Measurements from ENCODE around the gene SUFU. TPM values are rescaled to one million over a fixed set of nuclear protein-coding genes. Genes with fewer than 3 reads are reported as not detected.

Gene SUFU
- total RNA-seq, 1 donor from 2014 or later, result 17.3 TPM

- Histone ChIP-seq H3K4me3 (no peak overlapping the region), H3K36me3 (peaks cover 0 to 1% of the 10 kb centered on the region in 2 donors), H3K27ac (peak overlapping the region; percentile 92 to 95), H3K9me3 (no peaks in the 10 kb centered on the region), H3K4me1 (peaks cover 55 to 83% of the 10 kb centered on the region in 2 donors), H3K27me3 (no peaks in the 10 kb centered on the region)
- no peak for TF ChIP-seq CTCF (IDR thresholded peaks at IDR 0.05)
- no peak for DNase-seq (ENCODE audit: low spot score in 2 of 2)
- intact Hi-C loops (cut with DNase I), result no loop called here
These were observed 121.2 kb downstream of the SUFU start for GRCh38 chr10:102624751-102625645.

- Histone ChIP-seq H3K4me3 (no peak overlapping the region), H3K4me1 (peaks cover 45 to 72% of the 10 kb centered on the region in 2 donors), H3K27me3 (no peaks in the 10 kb centered on the region), H3K36me3 (peaks cover 0 to 6% of the 10 kb centered on the region in 2 donors), H3K9me3 (no peaks in the 10 kb centered on the region), H3K27ac (peak overlapping the region; percentile 92 to 95)
- DNase-seq (ENCODE audit: low spot score in 2 of 2), result no peak
- no peak for TF ChIP-seq CTCF (IDR thresholded peaks at IDR 0.05)
- intact Hi-C loops (cut with DNase I), result no loop called here
These were observed 122.4 kb downstream of the SUFU start for GRCh38 chr10:102626026-102626685.

- TF ChIP-seq CTCF (IDR thresholded peaks at IDR 0.05), result no peak
- peaks cover 0 to 6% of the 10 kb centered on the region in 2 donors for H3K36me3 ChIP-seq
- peak overlapping the region; percentile 92 to 95 for H3K27ac ChIP-seq
- H3K4me3 ChIP-seq, result no peak overlapping the region
- no peak for DNase-seq (ENCODE audit: low spot score in 2 of 2)
- H3K9me3 ChIP-seq, result no peaks in the 10 kb centered on the region
- H3K4me1 ChIP-seq, result peaks cover 38 to 72% of the 10 kb centered on the region in 2 donors
- intact Hi-C loops (cut with DNase I), result no loop called here
- no peaks in the 10 kb centered on the region for H3K27me3 ChIP-seq
These were observed 123.5 kb downstream of the SUFU start for GRCh38 chr10:102627291-102627735.

- Histone ChIP-seq H3K9me3 (no peaks in the 10 kb centered on the region), H3K4me3 (no peak overlapping the region), H3K36me3 (peaks cover 0 to 6% of the 10 kb centered on the region in 2 donors), H3K4me1 (peaks cover 40 to 75% of the 10 kb centered on the region in 2 donors), H3K27me3 (no peaks in the 10 kb centered on the region), H3K27ac (peak overlapping the region; percentile 92 to 95)
- no peak for DNase-seq (ENCODE audit: low spot score in 2 of 2)
- TF ChIP-seq CTCF (IDR thresholded peaks at IDR 0.05), result no peak
- intact Hi-C loops (cut with DNase I), result no loop called here
These were observed 124.0 kb downstream of the SUFU start for GRCh38 chr10:102627736-102628293.

GRCh38 chr10:102628451-102628911, 124.7 kb downstream of the SUFU start:
- H3K9me3 ChIP-seq, result no peaks in the 10 kb centered on the region
- no peaks in the 10 kb centered on the region for H3K27me3 ChIP-seq
- DNase-seq (ENCODE audit: low spot score in 2 of 2), result no peak
- H3K4me3 ChIP-seq, result no peak overlapping the region
- H3K36me3 ChIP-seq, result peaks cover 0 to 6% of the 10 kb centered on the region in 2 donors
- H3K27ac ChIP-seq, result peak overlapping the region; percentile 92 to 95
- H3K4me1 ChIP-seq, result peaks cover 44 to 80% of the 10 kb centered on the region in 2 donors
- intact Hi-C loops (cut with DNase I), result no loop called here
- TF ChIP-seq CTCF (IDR thresholded peaks at IDR 0.05), result peak in 1 of 3 experiments; percentile 7

Data from ascending aorta (tissue), 2 donors.